Measurements from ENCODE around the gene AFF3. TPM values are rescaled to one million over a fixed set of nuclear protein-coding genes. Genes with fewer than 3 reads are reported as not detected.

AFF3 gene
- total and polyA plus RNA-seq, 2 donors (not counting 3 experiments of a cell fraction or from before 2014, with no cell fraction given) = 0.06 to 0.07 TPM

DNA sequence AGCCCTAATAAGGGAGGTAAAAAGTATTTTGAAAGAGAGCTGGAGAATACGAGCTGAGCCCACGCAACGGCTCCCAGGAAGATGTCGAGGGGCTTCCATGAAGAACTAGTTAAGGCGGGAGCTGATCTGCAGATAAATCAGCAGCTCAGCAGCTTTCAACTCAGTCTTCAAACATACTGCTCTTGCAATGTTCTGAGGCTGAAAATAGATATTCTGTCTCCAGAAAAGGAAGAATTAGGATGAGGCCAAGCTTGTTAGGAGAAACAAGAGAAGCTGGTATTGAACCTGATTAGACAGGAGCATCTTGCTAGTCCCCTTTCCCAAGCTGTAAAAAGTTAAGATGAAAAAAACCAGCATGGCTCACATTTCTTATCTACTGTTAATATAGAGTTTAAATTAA is 91.1 kb downstream of the AFF3 start:
- ChIA-PET CTCF (interaction anchor here (1.1 kb wide), 1 partner anchor 10 kb away, joined by 3 read pairs; no protein-coding TSS in a partner anchor), POLR2A (no interaction called here)
- no TSS peak for BruUV-seq (replicated peaks)

More for the DNA sequence above, 91.1 kb downstream of the AFF3 start:
- FAIRE-seq (no peak), DNase-seq (ENCODE audit: low read depth, low spot score) (no peak)
- H3K9ac ChIP-seq (replicated peaks; ENCODE audit: extremely low read depth, insufficient read depth, low read length) = no peak overlapping the region
- no peaks in the 10 kb centered on the region for H3K9me1 ChIP-seq (replicated peaks; ENCODE audit: control insufficient read depth, extremely low read depth, insufficient read depth, low read length)
- no peaks in the 10 kb centered on the region for H3K36me3 ChIP-seq (ENCODE audit: control insufficient read depth in 2 of 2, extremely low read depth in 1 of 2, insufficient read depth in 2 of 2, low read length in 2 of 2)
- no peak overlapping the region for H3K4me3 ChIP-seq (replicated peaks in 1 of 3; ENCODE audit: insufficient read depth in 1 of 3, low read depth in 1 of 3, low read length in 3 of 3)
- H3K27me3 ChIP-seq (ENCODE audit: control insufficient read depth in 2 of 2, insufficient read depth in 2 of 2, low read length in 2 of 2) = peaks cover 0 to 3% of the 10 kb centered on the region in 2 experiments
- no peaks in the 10 kb centered on the region for H3K4me1 ChIP-seq (ENCODE audit: control insufficient read depth, extremely low read depth, insufficient read depth, low read length)
- TF ChIP-seq GATA2 (IDR thresholded peaks at IDR 0.05; ENCODE audit: insufficient read depth, insufficient read length, low read depth, low read length) (no peak), POLR2AphosphoS5 (IDR thresholded peaks at IDR 0.05; ENCODE audit: insufficient read depth, low read depth, low read length) (no peak), FOS (IDR thresholded peaks at IDR 0.05; ENCODE audit: borderline replicate concordance, insufficient read depth, low read length) (no peak), POLR2A (IDR thresholded peaks at IDR 0.05; ENCODE audit: low read depth, low read length) (no peak), MYC (IDR thresholded peaks at IDR 0.05; ENCODE audit: low read depth, low read length) (no peak), MAX (IDR thresholded peaks at IDR 0.05; ENCODE audit: insufficient read depth, insufficient read length) (no peak), EZH2 (IDR thresholded peaks at IDR 0.05; ENCODE audit: borderline replicate concordance, low read depth, low read length, severe bottlenecking) (no peak), JUN (IDR thresholded peaks at IDR 0.05; ENCODE audit: borderline replicate concordance, insufficient read depth, insufficient read length, low read depth) (no peak)
- TF ChIP-seq, protein P1, sequence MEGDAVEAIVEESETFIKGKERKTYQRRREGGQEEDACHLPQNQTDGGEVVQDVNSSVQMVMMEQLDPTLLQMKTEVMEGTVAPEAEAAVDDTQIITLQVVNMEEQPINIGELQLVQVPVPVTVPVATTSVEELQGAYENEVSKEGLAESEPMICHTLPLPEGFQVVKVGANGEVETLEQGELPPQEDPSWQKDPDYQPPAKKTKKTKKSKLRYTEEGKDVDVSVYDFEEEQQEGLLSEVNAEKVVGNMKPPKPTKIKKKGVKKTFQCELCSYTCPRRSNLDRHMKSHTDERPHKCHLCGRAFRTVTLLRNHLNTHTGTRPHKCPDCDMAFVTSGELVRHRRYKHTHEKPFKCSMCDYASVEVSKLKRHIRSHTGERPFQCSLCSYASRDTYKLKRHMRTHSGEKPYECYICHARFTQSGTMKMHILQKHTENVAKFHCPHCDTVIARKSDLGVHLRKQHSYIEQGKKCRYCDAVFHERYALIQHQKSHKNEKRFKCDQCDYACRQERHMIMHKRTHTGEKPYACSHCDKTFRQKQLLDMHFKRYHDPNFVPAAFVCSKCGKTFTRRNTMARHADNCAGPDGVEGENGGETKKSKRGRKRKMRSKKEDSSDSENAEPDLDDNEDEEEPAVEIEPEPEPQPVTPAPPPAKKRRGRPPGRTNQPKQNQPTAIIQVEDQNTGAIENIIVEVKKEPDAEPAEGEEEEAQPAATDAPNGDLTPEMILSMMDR (IDR thresholded peaks at IDR 0.05; ENCODE audit: extremely low read depth in 1 of 2, insufficient read depth in 1 of 2, low read depth in 1 of 2, low read length in 2 of 2) = no peak
- H2AFZ ChIP-seq (ENCODE audit: low read depth, low read length) = no peak overlapping the region
- H3K9me3 ChIP-seq (replicated peaks; ENCODE audit: control insufficient read depth, insufficient read depth, low read length) = no peaks in the 10 kb centered on the region
- no peak overlapping the region for H3K4me2 ChIP-seq (ENCODE audit: insufficient read depth, low read length)
- dilution Hi-C loops (cut with MboI; ENCODE audit: extremely low pct_ligation_motif_present, low sequenced_read_pairs) (no loop called here), intact Hi-C loops (cut with micrococcal nuclease) (no loop called here)
- no peaks in the 10 kb centered on the region for H4K20me1 ChIP-seq (replicated peaks; ENCODE audit: control insufficient read depth, extremely low read depth, insufficient read depth, low read length)
- no peaks in the 10 kb centered on the region for H3K79me2 ChIP-seq (ENCODE audit: control insufficient read depth, insufficient read depth, low read length)
- H3K27ac ChIP-seq (ENCODE audit: insufficient read depth, low read depth, low read length) = no peak overlapping the region
